Stomach (tissue), 4 donors: ENCODE results near the gene HTT.

Source experiments
- POLR2A ChIP-seq, 4 donors: fragments of 450-650 bp; IDR thresholded peaks; one replicate each; pipeline ENCODE4 v1.6.1; 2016; ENCODE audit warnings: antibody characterized with exemption in 4 of 4, control low read depth in 2 of 4, mild to moderate bottlenecking in 1 of 4, moderate library complexity in 1 of 4
- TF ChIP-seq, protein P1 (sequence below), 7 experiments: fragments of 450-650 bp in 4 of 7; fragments of 200-600 bp in 3 of 7; sonication (generic) in 3 of 7; IDR thresholded peaks; one replicate each; pipeline ENCODE4 v1.5.1; 2016 to 2019; ENCODE audit warnings: antibody characterized with exemption in 7 of 7, control low read depth in 2 of 7, mild to moderate bottlenecking in 1 of 7

DNA sequence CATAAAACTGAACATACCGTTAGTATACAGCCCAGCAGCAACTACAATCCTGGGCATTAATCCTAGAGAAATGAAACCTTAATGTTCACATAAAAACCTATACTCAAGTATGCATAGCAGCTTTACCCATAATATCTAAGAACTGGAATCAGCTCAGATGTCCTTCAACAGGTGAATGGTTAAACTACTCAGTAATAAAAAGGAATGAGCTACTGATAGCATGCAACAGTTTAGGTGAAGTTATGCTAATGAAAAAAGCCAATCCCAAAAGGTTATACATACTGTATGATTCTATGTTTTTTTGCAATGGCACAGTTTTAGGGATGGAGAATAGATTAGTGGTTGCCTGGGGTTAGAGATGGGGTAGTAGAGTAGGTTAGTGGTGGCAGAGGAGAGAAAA is 9.3 kb downstream of the HTT start:
- no peak for TF ChIP-seq POLR2A (IDR thresholded peaks at IDR 0.05)
- TF ChIP-seq, protein P1, sequence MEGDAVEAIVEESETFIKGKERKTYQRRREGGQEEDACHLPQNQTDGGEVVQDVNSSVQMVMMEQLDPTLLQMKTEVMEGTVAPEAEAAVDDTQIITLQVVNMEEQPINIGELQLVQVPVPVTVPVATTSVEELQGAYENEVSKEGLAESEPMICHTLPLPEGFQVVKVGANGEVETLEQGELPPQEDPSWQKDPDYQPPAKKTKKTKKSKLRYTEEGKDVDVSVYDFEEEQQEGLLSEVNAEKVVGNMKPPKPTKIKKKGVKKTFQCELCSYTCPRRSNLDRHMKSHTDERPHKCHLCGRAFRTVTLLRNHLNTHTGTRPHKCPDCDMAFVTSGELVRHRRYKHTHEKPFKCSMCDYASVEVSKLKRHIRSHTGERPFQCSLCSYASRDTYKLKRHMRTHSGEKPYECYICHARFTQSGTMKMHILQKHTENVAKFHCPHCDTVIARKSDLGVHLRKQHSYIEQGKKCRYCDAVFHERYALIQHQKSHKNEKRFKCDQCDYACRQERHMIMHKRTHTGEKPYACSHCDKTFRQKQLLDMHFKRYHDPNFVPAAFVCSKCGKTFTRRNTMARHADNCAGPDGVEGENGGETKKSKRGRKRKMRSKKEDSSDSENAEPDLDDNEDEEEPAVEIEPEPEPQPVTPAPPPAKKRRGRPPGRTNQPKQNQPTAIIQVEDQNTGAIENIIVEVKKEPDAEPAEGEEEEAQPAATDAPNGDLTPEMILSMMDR (IDR thresholded peaks at IDR 0.05), result no peak
